Activated T-helper 2 cell treated with anti-CD3 and anti-CD28 coated beads, Interferon-gamma antibody, Interleukin-2, Interleukin-4, amounts not matched to agents 10 μg/mL and 5 μg/mL and 100 μg/mL, durations not matched to agents 14 hours and 24 hours and 36 hours (primary cell): ENCODE results near the gene RBM48. TPM values are rescaled to one million over a fixed set of nuclear protein-coding genes. Genes with fewer than 3 reads are reported as not detected.

Source experiments
- total RNA-seq: library from RNA; stranded (reverse); gene quantifications from 2 replicates; pipeline ENCODE4 v1.2.3, GENCODE V29; 2022

The RBM48 gene
- total RNA-seq, 1 donor from 2014 or later: 15.2 TPM

Other genes with a start within 250 kb of the RBM48 start
- gene GATAD1, start 81.3 kb upstream of the RBM48 start, total RNA-seq: 25.1 and 25.4 TPM in 2 replicates
- not detected in 2 replicates for gene ERVW-1, start 50.8 kb upstream of the RBM48 start, total RNA-seq
- 15.1 TPM in 2 replicates for gene PEX1, start 275 bp upstream of the RBM48 start, total RNA-seq
- 39.0 and 39.4 TPM in 2 replicates for gene FAM133B, start 61.6 kb downstream of the RBM48 start, total RNA-seq